Left ventricle myocardium superior (tissue), 1 donor: ENCODE data around the gene CCER1. TPM values are rescaled to one million over a fixed set of nuclear protein-coding genes. Genes with fewer than 3 reads are reported as not detected.
A peak's percentile ranks its signal among the peaks of the same experiment; 100 is the strongest.

Experiments used
- ATAC-seq: fragments of 200-7000 bp; cut with Tn5 transposase; one replicate; pipeline ENCODE4 v1.9.1; 2020; ENCODE audit warnings: mild to moderate bottlenecking, moderate library complexity
- DNase-seq: peaks from one replicate; pipeline ENCODE4 v3.0.0-alpha.2; 2020
- intact Hi-C: fragments of 100-400 bp; cut with micrococcal nuclease; formaldehyde crosslinking; loops from one replicate; pipeline ENCODE4 v1.11.0; 2022
- total RNA-seq: library from RNA; stranded (reverse); fragmentation: NEBNext Ultra II Directional; extraction: Animal tissue kit (Norgen Biotek cat#: 25700); gene quantifications from one replicate; pipeline ENCODE4 v1.2.1, GENCODE V29; 2021
- donor health status: DM: no; HTN: yes; CAD: no; lungs with severe emphysema.

CCER1 gene
- total RNA-seq, 1 donor from 2014 or later = not detected

- intact Hi-C loops = no loop called here
- ATAC-seq (no peak), DNase-seq (no peak)
Observed at GRCh38 chr12:90937651-90938050, 17.3 kb downstream of the CCER1 start.

DNA sequence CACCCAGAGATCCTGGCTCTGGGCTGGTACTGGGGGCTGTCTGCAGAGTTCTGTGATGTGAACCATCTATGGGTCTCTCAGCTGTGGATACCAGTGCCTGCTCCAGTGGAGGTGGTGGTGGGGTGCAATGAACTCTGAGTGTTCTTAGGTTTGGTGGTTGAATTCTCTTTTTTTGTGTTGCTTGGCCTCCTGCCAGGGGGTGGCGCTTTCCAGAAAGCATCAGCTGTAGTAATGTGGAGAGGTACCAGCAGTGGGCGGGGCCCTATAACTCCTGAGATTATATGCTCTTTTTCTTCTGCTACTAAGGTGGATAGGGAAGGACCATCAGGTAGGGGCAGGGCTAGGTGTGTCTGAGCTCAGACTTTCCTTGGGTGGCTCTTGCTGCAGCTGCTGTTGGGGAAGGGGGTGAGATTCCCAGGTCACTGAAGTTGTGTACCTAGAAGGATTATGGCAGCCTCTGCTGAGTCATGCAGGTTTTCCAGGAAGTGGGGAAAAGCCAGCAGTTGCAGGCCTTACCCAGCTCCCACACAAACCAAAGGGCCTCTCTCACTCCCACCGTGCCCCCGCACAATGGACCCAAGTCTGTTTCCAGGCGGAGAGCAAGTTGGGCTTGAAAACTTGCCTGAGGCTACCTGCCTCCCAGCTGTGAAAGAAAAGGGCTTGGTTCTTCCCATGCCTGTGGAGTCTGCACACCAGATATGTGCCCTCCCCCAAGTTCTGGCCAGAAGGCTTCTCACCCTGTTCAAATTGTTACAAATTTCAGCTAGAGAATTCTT is 18.6 kb downstream of the CCER1 start:
- intact Hi-C loops = no loop called here
- no peak for ATAC-seq
- no peak for DNase-seq

GRCh38 chr12:90925562-90925961 is 29.4 kb downstream of the CCER1 start:
- intact Hi-C loops = no loop called here
- DNase-seq = no peak
- no peak for ATAC-seq

GRCh38 chr12:90924406-90924805 is 30.6 kb downstream of the CCER1 start:
- no peak for DNase-seq
- intact Hi-C loops = no loop called here
- no peak for ATAC-seq

DNA sequence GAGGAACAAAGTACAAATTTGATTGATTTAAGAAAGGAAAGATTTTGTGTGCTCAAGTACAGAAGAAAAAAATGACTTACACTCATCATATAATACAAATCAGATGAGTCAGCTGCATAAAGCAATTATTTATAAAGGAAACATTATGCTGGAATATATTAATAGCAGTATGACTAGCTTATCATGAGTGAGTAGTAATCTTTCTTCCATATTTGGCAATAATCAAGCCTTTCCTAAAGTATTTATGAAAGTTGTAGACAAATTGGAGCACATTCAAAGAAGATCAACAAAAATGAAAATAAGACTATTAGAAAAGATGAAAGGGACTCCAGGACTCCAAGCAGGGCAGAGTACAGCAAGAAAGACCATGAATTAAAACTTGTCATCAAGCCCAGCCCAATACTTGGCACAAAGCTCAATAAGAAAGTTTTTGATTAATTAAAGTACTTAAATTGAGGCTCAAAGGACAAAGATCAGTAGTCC is 32.8 kb downstream of the CCER1 start:
- no peak for ATAC-seq
- intact Hi-C loops = no loop called here
- no peak for DNase-seq

DNA sequence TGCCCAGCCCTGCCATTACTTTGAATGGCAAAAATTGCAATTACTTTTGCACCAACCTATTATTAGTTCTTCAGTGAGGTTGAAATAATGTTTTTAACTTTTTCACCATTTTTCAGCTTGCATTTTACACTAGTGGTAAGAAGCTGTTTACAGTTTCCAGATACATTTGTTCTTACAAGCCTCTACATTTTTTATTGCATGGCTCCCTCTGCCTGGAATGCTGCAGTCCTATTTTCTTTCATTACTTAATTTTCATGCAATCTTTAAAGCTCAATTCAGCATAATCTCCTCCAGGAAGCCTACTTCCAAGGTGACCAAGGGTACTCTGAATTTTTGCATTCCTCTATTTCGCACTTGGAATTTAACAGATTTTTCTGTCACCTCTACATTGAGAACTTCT is 33.4 kb downstream of the CCER1 start:
- intact Hi-C loops = no loop called here
- ATAC-seq = no peak
- no peak for DNase-seq

GRCh38 chr12:90920222-90920621 is 34.8 kb downstream of the CCER1 start:
- DNase-seq (no peak), ATAC-seq (no peak)
- intact Hi-C loops = no loop called here

DNA sequence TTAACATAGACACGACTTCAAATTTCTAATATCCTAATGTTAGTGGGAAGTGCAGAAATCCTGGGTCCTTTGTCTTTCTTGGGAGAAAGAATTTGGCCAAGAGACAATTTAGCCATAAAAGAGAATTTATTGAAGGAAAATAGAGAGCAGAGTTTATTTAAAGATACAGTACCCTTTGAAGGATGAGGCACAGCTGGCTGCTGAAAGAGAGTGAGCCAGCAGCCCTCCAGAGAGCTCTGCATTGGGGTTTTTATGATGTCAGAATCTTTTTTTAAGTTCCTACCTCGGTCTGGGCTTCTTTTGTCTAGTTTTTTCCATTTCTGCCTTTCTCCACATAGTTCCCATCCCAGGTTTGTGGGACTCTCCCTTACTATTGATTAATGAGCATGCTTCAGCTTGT is 37.5 kb downstream of the CCER1 start:
- intact Hi-C loops = no loop called here
- ATAC-seq = no peak

GRCh38 chr12:90916516-90916915 is 38.5 kb downstream of the CCER1 start:
- ATAC-seq (no peak), DNase-seq (no peak)
- intact Hi-C loops = no loop called here

More for the DNA sequence above, 37.5 kb downstream of the CCER1 start:
- DNase-seq = no peak

DNA sequence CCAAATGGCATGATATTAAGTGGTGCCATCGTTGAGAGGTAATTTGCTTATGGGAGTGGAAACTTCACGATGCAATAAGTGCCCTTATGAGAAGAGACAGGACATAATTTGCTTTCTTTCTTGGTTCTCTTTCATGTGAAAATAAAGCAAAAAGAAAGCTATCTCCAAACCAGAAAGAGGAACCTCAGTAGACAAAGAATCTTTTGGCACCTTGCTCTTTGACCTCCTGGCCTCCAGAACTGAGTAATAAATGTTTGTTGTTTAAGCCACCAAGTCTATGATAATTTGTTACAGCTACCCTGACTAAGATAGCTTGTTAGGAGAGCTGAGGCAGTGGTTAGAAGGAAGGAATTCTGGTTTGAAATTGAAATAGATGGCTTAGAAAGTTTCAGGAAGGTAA is 39.6 kb downstream of the CCER1 start:
- no peak for DNase-seq
- no peak for ATAC-seq
- intact Hi-C loops = no loop called here

- DNase-seq (no peak), ATAC-seq (no peak)
- intact Hi-C loops = no loop called here
Observed at GRCh38 chr12:90910958-90911357, 44.0 kb downstream of the CCER1 start.

- ATAC-seq (peak; percentile 29), DNase-seq (no peak)
- intact Hi-C loops = no loop called here
Observed at GRCh38 chr12:90909069-90909770, 45.8 kb downstream of the CCER1 start.

- intact Hi-C loops = no loop called here
- ATAC-seq = no peak
Observed at GRCh38 chr12:90908465-90908864, 46.5 kb downstream of the CCER1 start.

DNA sequence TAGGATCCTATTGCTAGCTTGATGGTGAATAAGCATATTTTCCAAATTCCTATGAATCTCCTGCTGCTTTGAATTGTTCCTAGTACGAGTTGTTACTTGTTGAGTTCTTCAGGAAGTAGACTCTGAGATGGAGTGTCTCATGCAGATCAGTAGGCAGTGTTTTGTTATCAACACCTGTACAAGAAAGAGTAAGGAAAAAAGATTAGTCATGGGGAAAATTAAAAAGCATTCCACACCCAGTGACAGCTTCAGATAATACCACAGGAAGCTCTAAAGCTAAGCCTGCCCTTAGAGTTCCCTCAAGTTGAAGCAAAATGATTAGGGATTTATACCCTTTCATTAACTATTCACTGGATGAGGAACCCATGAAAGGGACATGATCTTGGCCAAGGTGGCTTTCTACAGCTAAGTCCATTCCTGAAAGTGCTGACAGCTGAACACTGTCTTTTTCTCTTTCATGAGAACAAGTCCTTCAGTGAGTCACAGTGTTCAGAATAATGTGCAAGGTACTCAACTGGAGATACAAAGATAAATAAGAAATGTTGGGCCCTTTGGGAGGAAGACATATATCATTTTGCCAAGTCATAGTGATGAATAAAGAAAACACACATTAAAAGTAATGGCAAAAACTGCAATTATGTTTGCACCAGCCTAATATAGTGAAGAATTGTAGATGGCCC is 49.1 kb downstream of the CCER1 start:
- no peak for ATAC-seq
- intact Hi-C loops = no loop called here
- no peak for DNase-seq

More at GRCh38 chr12:90908465-90908864, 46.5 kb downstream of the CCER1 start:
- no peak for DNase-seq

- DNase-seq (no peak), ATAC-seq (no peak)
- intact Hi-C loops = no loop called here
Observed at GRCh38 chr12:90902596-90902995, 52.4 kb downstream of the CCER1 start.

Other genes starting within 250 kb of the CCER1 start
- not detected for gene EPYC, start 49.8 kb upstream of the CCER1 start, total RNA-seq
- not detected for gene KERA, start 102.8 kb upstream of the CCER1 start, total RNA-seq
- gene LUM, start 156.3 kb upstream of the CCER1 start, total RNA-seq = 52.0 TPM
- gene DCN, start 227.6 kb upstream of the CCER1 start, total RNA-seq = 741 TPM